ENCODE measurements around the gene RHOT2. TPM values are rescaled to one million over a fixed set of nuclear protein-coding genes. Genes with fewer than 3 reads are reported as not detected.
A peak's percentile ranks its signal among the peaks of the same experiment; 100 is the strongest.

The RHOT2 gene
- total RNA-seq, 3 donors from 2014 or later = 124 to 138 (median 127) TPM

DNA sequence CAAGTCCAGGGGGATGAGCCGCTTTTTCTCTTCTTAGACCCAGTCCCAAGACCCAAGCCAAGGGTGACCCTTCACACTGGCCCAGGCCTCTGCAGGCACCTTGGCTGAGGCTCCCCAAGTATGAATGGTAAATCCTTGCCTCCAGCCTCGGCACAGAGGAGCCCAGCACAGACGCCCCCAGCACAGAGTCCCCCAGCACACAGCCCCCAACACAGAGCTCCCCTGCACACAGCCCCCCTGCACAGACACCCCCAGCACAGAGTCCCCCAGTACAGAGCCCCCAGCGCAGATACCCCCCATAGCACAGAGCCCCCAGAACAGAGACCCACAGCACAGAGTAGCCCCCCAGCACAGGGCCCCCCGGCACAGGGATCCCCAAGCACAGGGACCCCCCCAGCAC lies 27.3 kb upstream of the RHOT2 start:
- TF ChIP-seq, protein P1, sequence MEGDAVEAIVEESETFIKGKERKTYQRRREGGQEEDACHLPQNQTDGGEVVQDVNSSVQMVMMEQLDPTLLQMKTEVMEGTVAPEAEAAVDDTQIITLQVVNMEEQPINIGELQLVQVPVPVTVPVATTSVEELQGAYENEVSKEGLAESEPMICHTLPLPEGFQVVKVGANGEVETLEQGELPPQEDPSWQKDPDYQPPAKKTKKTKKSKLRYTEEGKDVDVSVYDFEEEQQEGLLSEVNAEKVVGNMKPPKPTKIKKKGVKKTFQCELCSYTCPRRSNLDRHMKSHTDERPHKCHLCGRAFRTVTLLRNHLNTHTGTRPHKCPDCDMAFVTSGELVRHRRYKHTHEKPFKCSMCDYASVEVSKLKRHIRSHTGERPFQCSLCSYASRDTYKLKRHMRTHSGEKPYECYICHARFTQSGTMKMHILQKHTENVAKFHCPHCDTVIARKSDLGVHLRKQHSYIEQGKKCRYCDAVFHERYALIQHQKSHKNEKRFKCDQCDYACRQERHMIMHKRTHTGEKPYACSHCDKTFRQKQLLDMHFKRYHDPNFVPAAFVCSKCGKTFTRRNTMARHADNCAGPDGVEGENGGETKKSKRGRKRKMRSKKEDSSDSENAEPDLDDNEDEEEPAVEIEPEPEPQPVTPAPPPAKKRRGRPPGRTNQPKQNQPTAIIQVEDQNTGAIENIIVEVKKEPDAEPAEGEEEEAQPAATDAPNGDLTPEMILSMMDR (IDR thresholded peaks at IDR 0.05) = no peak
- peaks cover 3% of the 10 kb centered on the region for H3K36me3 ChIP-seq (ENCODE audit: low read depth)
- no peaks in the 10 kb centered on the region for H3K9me3 ChIP-seq
- peaks cover 30% of the 10 kb centered on the region for H3K4me1 ChIP-seq (ENCODE audit: low read depth)
- no peak overlapping the region for H3K4me3 ChIP-seq
- no peak for DNase-seq
- intact Hi-C loops (cut with DNase I, micrococcal nuclease) = no loop called here
- ATAC-seq = no peak

DNA sequence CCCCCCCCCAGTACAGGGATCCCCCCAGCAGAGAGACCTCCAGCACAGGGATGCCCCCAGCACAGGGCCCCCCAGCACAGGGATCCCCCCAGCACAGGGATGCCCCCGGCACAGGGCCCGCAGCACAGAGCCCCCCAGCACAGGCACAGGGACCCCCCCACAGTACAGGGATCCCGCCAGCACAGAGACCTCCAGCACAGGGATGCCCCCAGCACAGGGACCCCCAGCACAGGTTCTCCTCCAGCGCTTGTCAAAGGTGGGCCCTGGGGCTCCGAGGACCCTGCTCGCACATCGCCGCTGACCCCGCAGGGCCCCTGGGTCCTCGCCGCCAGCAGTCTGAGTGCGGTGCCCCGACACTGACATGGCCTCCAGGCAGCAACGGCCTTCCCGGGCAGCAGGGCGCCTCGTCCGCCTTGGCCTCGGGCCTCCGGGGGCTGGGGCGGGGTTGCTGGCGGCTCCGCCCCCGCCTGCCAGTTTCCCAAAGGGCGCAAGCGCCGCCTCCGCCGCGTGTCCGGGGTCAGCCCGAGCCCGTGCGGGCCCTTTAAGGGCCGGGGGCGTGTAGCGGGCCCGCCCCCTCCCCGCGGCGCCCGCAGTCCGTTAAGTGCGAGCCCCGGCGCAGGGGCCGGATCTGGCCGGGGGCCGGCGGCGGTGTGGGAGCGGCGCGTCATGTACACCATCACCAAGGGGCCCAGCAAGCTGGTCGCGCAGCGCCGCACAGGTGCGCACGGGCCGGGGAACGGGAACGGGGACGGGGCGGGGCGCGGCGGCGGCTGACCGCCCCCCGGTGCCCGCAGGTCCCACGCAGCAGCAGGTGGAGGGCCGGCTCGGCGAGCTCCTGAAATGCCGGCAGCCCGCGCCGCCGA lies 26.4 kb upstream of the RHOT2 start, which contains the start of gene MCRIP2:
TSS of gene MCRIP2 (plus strand) at position 503 of the 863 bp plus-strand sequence. CDS start at position 667, 164 bp downstream.
- ATAC-seq (peak; percentile 66), DNase-seq (peak; percentile 92 to 95 (median 93))
- Histone ChIP-seq H3K4me1 (ENCODE audit: low read depth) (peaks cover 39% of the 10 kb centered on the region), H3K4me3 (peak within 1 kb of the TSS; percentile 75), H3K9me3 (no peaks in the 10 kb centered on the region), H3K36me3 (ENCODE audit: low read depth) (peaks cover 3% of the 10 kb centered on the region)
- TF ChIP-seq, protein P1 (IDR thresholded peaks at IDR 0.05) = no peak
- intact Hi-C loops (cut with DNase I, micrococcal nuclease) = no loop called here

GRCh38 chr16:642189-643049 lies 25.5 kb upstream of the RHOT2 start:
- Histone ChIP-seq H3K4me1 (ENCODE audit: low read depth) (peaks cover 44% of the 10 kb centered on the region), H3K4me3 (peak overlapping the region; percentile 75), H3K9me3 (no peaks in the 10 kb centered on the region), H3K36me3 (ENCODE audit: low read depth) (peaks cover 3% of the 10 kb centered on the region)
- intact Hi-C loops (cut with DNase I, micrococcal nuclease) = no loop called here
- ATAC-seq (peak; percentile 64), DNase-seq (peak; percentile 84 to 89 (median 87))
- TF ChIP-seq, protein P1 (IDR thresholded peaks at IDR 0.05) = no peak

GRCh38 chr16:643050-643368 lies 24.9 kb upstream of the RHOT2 start:
- Histone ChIP-seq H3K9me3 (no peaks in the 10 kb centered on the region), H3K4me3 (no peak overlapping the region), H3K4me1 (ENCODE audit: low read depth) (peaks cover 47% of the 10 kb centered on the region), H3K36me3 (ENCODE audit: low read depth) (peaks cover 3% of the 10 kb centered on the region)
- TF ChIP-seq, protein P1 (IDR thresholded peaks at IDR 0.05) = no peak
- ATAC-seq (no peak), DNase-seq (peak in 1 of 3 donors; percentile 37)
- intact Hi-C loops (cut with DNase I, micrococcal nuclease) = no loop called here

DNA sequence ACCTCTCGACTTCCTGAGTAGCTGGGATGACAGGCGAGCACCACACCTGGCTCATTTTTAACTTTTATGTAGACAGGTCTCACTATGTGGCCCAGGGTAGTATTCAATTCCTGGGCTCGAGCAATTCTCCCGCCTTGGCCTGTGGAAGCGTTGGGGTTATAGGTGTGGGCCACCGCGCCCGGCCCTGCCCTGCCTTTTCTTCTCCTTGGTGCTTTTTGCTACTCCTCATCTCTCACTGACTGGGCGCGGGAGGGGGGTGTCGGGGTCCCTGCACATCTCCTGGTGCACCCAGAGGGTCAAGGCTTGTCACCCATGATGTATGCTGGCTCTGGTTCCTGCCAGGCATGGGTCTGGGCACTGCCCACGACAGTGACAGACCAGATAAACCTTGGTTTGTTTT lies 23.4 kb upstream of the RHOT2 start:
- DNase-seq = no peak
- Histone ChIP-seq H3K36me3 (ENCODE audit: low read depth) (peaks cover 3% of the 10 kb centered on the region), H3K4me3 (no peak overlapping the region), H3K9me3 (no peaks in the 10 kb centered on the region), H3K4me1 (ENCODE audit: low read depth) (peaks cover 53% of the 10 kb centered on the region)
- no peak for ATAC-seq
- TF ChIP-seq, protein P1 (IDR thresholded peaks at IDR 0.05) = no peak
- intact Hi-C loops (cut with DNase I, micrococcal nuclease) = no loop called here
